ENCODE results near the gene SHISAL2A. TPM values are rescaled to one million over a fixed set of nuclear protein-coding genes. Genes with fewer than 3 reads are reported as not detected.
"Not testable (repeated sequence)": the region's sequence is repeated elsewhere in the genome, so short reads cannot be mapped to it uniquely, and the experiment has no call there.

Gene SHISAL2A
- polyA plus RNA-seq, 1 of the 3 experiments (the other 2 are of a cell fraction): 0.07 TPM

- Histone ChIP-seq H3F3A (replicated peaks; ENCODE audit: insufficient read depth) (no peaks in the 10 kb centered on the region), H3K4me1 (ENCODE audit: control insufficient read depth in 1 of 2, insufficient read depth in 2 of 2, low read depth in 1 of 2, low read length in 1 of 2) (no peaks in the 10 kb centered on the region; a peak in 1 of 4 replicates), H3K9ac (no peak overlapping the region), H4K20me1 (ENCODE audit: insufficient read depth) (no peaks in the 10 kb centered on the region), H3K36me3 (replicated peaks in 1 of 2; ENCODE audit: control insufficient read depth in 1 of 2, insufficient read depth in 2 of 2, low read length in 1 of 2) (peaks cover 14 to 28% of the 10 kb centered on the region in 2 experiments), H3K27ac (ENCODE audit: low read depth in 2 of 2, low read length in 1 of 2) (no peak overlapping the region), H3K79me2 (ENCODE audit: insufficient read depth) (peaks cover 55% of the 10 kb centered on the region), H2AFZ (ENCODE audit: low read depth) (no peak overlapping the region), H3K9me3 (no peaks in the 10 kb centered on the region), H3K4me2 (no peak overlapping the region), H3K9me2 (no peaks in the 10 kb centered on the region), H3K4me3 (ENCODE audit: low read depth in 2 of 2, low read length in 1 of 2) (no peak overlapping the region), H3K27me3 (ENCODE audit: insufficient read depth) (no peaks in the 10 kb centered on the region)
- TF ChIP-seq RAD21 (IDR thresholded peaks at IDR 0.05; ENCODE audit: low read length) (no peak), JUND (IDR thresholded peaks at IDR 0.05) (no peak), MAX (IDR thresholded peaks at IDR 0.05; ENCODE audit: low read depth) (no peak), EP300 (IDR thresholded peaks at IDR 0.05; ENCODE audit: borderline replicate concordance in 1 of 2, low read depth in 1 of 2, low read length in 1 of 2) (no peak)
- ChIA-PET CTCF (interaction anchor here (0.7 kb wide), 1 partner anchor 55 kb away, joined by 3 read pairs; no protein-coding TSS in a partner anchor), POLR2A (no interaction called here)
- WGBS (ENCODE audit: low lambda C conversion rate): 100% methylated on average over 2 of the region's 4 CpGs
- DNase-seq: no peak
Observed at GRCh38 chr1:52692697-52693096, 59.7 kb downstream of the SHISAL2A start.

GRCh38 chr1:52693351-52693750 is 60.4 kb downstream of the SHISAL2A start:
- H3K4me3 ChIP-seq (ENCODE audit: low read depth in 2 of 2, low read length in 1 of 2); H3K27me3 ChIP-seq (ENCODE audit: insufficient read depth); H3K9me3 ChIP-seq; H3K27ac ChIP-seq (ENCODE audit: low read depth in 2 of 2, low read length in 1 of 2); POLR2A ChIA-PET; H3K4me1 ChIP-seq (ENCODE audit: control insufficient read depth in 1 of 2, insufficient read depth in 2 of 2, low read depth in 1 of 2, low read length in 1 of 2); H3K9me2 ChIP-seq; H2AFZ ChIP-seq (ENCODE audit: low read depth); DNase-seq; H3K9ac ChIP-seq; CTCF ChIA-PET; H3F3A ChIP-seq (replicated peaks; ENCODE audit: insufficient read depth); H4K20me1 ChIP-seq (ENCODE audit: insufficient read depth); H3K4me2 ChIP-seq: not testable (repeated sequence)
- H3K79me2 ChIP-seq (ENCODE audit: insufficient read depth): peaks cover 59% of the 10 kb centered on the region
- H3K36me3 ChIP-seq (replicated peaks in 1 of 2; ENCODE audit: control insufficient read depth in 1 of 2, insufficient read depth in 2 of 2, low read length in 1 of 2): peaks cover 10 to 24% of the 10 kb centered on the region in 2 experiments
- over 99% methylated on average over 10 of the region's 10 CpGs for WGBS (ENCODE audit: low lambda C conversion rate)

- CTCF ChIA-PET: interaction anchor here (1.2 kb wide), 1 partner anchor 260 kb away, joined by 3 read pairs; no protein-coding TSS in a partner anchor
- WGBS (ENCODE audit: low lambda C conversion rate): 91% methylated on average over 1 of the region's 1 CpG
- Histone ChIP-seq H3K4me2 (no peak overlapping the region), H3K9me2 (no peaks in the 10 kb centered on the region), H4K20me1 (ENCODE audit: insufficient read depth) (no peaks in the 10 kb centered on the region), H3K4me3 (ENCODE audit: low read depth in 2 of 2, low read length in 1 of 2) (no peak overlapping the region), H3K79me2 (ENCODE audit: insufficient read depth) (peaks cover 59% of the 10 kb centered on the region), H3K27ac (ENCODE audit: low read depth in 2 of 2, low read length in 1 of 2) (no peak overlapping the region), H3F3A (replicated peaks; ENCODE audit: insufficient read depth) (no peaks in the 10 kb centered on the region), H3K4me1 (ENCODE audit: control insufficient read depth in 1 of 2, insufficient read depth in 2 of 2, low read depth in 1 of 2, low read length in 1 of 2) (peaks cover 0 to 4% of the 10 kb centered on the region in 2 experiments; a peak in 1 of 4 replicates), H3K9me3 (no peaks in the 10 kb centered on the region), H3K9ac (no peak overlapping the region), H2AFZ (ENCODE audit: low read depth) (no peak overlapping the region), H3K27me3 (ENCODE audit: insufficient read depth) (no peaks in the 10 kb centered on the region), H3K36me3 (replicated peaks in 1 of 2; ENCODE audit: control insufficient read depth in 1 of 2, insufficient read depth in 2 of 2, low read length in 1 of 2) (peaks cover 10 to 20% of the 10 kb centered on the region in 2 experiments)
- POLR2A ChIA-PET: no interaction called here
- no peak for DNase-seq
- TF ChIP-seq REST (IDR thresholded peaks at IDR 0.05; ENCODE audit: low read depth, low read length) (no peak), POLR2AphosphoS5 (IDR thresholded peaks at IDR 0.05; ENCODE audit: low read depth, low read length) (no peak), PBX3 (IDR thresholded peaks at IDR 0.05) (no peak), CTCF (IDR thresholded peaks at IDR 0.05) (no peak), TAF1 (IDR thresholded peaks at IDR 0.05; ENCODE audit: borderline replicate concordance, low read depth, low read length) (no peak), MXI1 (IDR thresholded peaks at IDR 0.05; ENCODE audit: low read depth, low read length) (no peak), TEAD4 (IDR thresholded peaks at IDR 0.05; ENCODE audit: borderline replicate concordance, insufficient read depth) (no peak), IRF3 (IDR thresholded peaks at IDR 0.05; ENCODE audit: low read depth, low read length) (no peak), YY1 (IDR thresholded peaks at IDR 0.05; ENCODE audit: low read depth) (no peak), TCF12 (IDR thresholded peaks at IDR 0.05) (no peak), EZH2phosphoT487 (IDR thresholded peaks at IDR 0.05; ENCODE audit: borderline replicate concordance, low read depth) (no peak)
Observed at GRCh38 chr1:52693843-52694242, 60.9 kb downstream of the SHISAL2A start.

Measured in SK-N-SH (cell line).